ENCODE results near the gene RPS6KA3. TPM values are rescaled to one million over a fixed set of nuclear protein-coding genes. Genes with fewer than 3 reads are reported as not detected.

The RPS6KA3 gene
- total and polyA plus RNA-seq, 7 donors = 18.0 to 41.9 (median 34.3) TPM

- H3K4me1 ChIP-seq = no peaks in the 10 kb centered on the region
- no peak overlapping the region for H3K4me3 ChIP-seq
- H3K9me3 ChIP-seq = no peaks in the 10 kb centered on the region
- intact Hi-C loops (cut with DNase I) = no loop called here
- no peaks in the 10 kb centered on the region for H3K36me3 ChIP-seq
- no peak for DNase-seq
- H3K27ac ChIP-seq = no peak overlapping the region
- H3K27me3 ChIP-seq = no peaks in the 10 kb centered on the region
- TF ChIP-seq CTCF (IDR thresholded peaks at IDR 0.05) (no peak), EP300 (IDR thresholded peaks at IDR 0.05) (no peak), POLR2A (IDR thresholded peaks at IDR 0.05) (no peak), POLR2AphosphoS5 (IDR thresholded peaks at IDR 0.05) (no peak)
Observed at GRCh38 chrX:20294284-20294683, 27.6 kb upstream of the RPS6KA3 start.

- 28 to 76% methylated on average over 2 of the region's 2 CpGs for WGBS, 2 donors
- no peaks in the 10 kb centered on the region for H3K27me3 ChIP-seq
- TF ChIP-seq POLR2A (IDR thresholded peaks at IDR 0.05) (no peak), EP300 (IDR thresholded peaks at IDR 0.05) (no peak), CTCF (IDR thresholded peaks at IDR 0.05) (no peak), POLR2AphosphoS5 (IDR thresholded peaks at IDR 0.05) (no peak)
- DNase-seq = no peak
- intact Hi-C loops (cut with DNase I) = no loop called here
- H3K9me3 ChIP-seq = no peaks in the 10 kb centered on the region
- H3K36me3 ChIP-seq = no peaks in the 10 kb centered on the region
- no peak overlapping the region for H3K4me3 ChIP-seq
- H3K27ac ChIP-seq = no peak overlapping the region
- H3K4me1 ChIP-seq = no peaks in the 10 kb centered on the region
Observed at GRCh38 chrX:20285511-20285910, 18.8 kb upstream of the RPS6KA3 start.

GRCh38 chrX:20284992-20285391 is 18.3 kb upstream of the RPS6KA3 start:
- intact Hi-C loops (cut with DNase I) = no loop called here
- Histone ChIP-seq H3K27ac (no peak overlapping the region), H3K4me3 (no peak overlapping the region), H3K36me3 (no peaks in the 10 kb centered on the region), H3K27me3 (no peaks in the 10 kb centered on the region), H3K9me3 (no peaks in the 10 kb centered on the region), H3K4me1 (no peaks in the 10 kb centered on the region)
- TF ChIP-seq POLR2AphosphoS5 (IDR thresholded peaks at IDR 0.05) (no peak), POLR2A (IDR thresholded peaks at IDR 0.05) (no peak), CTCF (IDR thresholded peaks at IDR 0.05) (no peak), EP300 (IDR thresholded peaks at IDR 0.05) (no peak)
- no peak for DNase-seq
- 98 to 100% methylated on average over 1 of the region's 1 CpG for WGBS, 2 donors

GRCh38 chrX:20284444-20284843 is 17.7 kb upstream of the RPS6KA3 start:
- intact Hi-C loops (cut with DNase I) = no loop called here
- no peak overlapping the region for H3K4me3 ChIP-seq
- 82 to 91% methylated on average over 1 of the region's 1 CpG for WGBS, 2 donors
- H3K36me3 ChIP-seq = no peaks in the 10 kb centered on the region
- no peak for TF ChIP-seq EP300 (IDR thresholded peaks at IDR 0.05)
- TF ChIP-seq CTCF (IDR thresholded peaks at IDR 0.05) = no peak
- no peaks in the 10 kb centered on the region for H3K4me1 ChIP-seq
- no peak overlapping the region for H3K27ac ChIP-seq
- H3K9me3 ChIP-seq = no peaks in the 10 kb centered on the region
- no peak for DNase-seq
- no peaks in the 10 kb centered on the region for H3K27me3 ChIP-seq

- no peak for DNase-seq
- intact Hi-C loops (cut with DNase I) = no loop called here
- H3K27ac ChIP-seq = no peak overlapping the region
- no peaks in the 10 kb centered on the region for H3K9me3 ChIP-seq
- H3K4me3 ChIP-seq = no peak overlapping the region
- no peak for TF ChIP-seq EP300 (IDR thresholded peaks at IDR 0.05)
- no peak for TF ChIP-seq POLR2AphosphoS5 (IDR thresholded peaks at IDR 0.05)
- TF ChIP-seq CTCF (IDR thresholded peaks at IDR 0.05) = no peak
- TF ChIP-seq POLR2A (IDR thresholded peaks at IDR 0.05) = no peak
- WGBS, 2 donors = 87 to 95% methylated on average over 4 of the region's 4 CpGs
- H3K27me3 ChIP-seq = no peaks in the 10 kb centered on the region
- no peaks in the 10 kb centered on the region for H3K4me1 ChIP-seq
- H3K36me3 ChIP-seq = no peaks in the 10 kb centered on the region
Observed at GRCh38 chrX:20280938-20281337, 14.2 kb upstream of the RPS6KA3 start.
